ENCODE data around the gene STPG1. TPM values are rescaled to one million over a fixed set of nuclear protein-coding genes. Genes with fewer than 3 reads are reported as not detected.

Gene STPG1
- total and polyA plus RNA-seq, 4 donors, result 2.1 to 5.7 (median 3.7) TPM

DNA sequence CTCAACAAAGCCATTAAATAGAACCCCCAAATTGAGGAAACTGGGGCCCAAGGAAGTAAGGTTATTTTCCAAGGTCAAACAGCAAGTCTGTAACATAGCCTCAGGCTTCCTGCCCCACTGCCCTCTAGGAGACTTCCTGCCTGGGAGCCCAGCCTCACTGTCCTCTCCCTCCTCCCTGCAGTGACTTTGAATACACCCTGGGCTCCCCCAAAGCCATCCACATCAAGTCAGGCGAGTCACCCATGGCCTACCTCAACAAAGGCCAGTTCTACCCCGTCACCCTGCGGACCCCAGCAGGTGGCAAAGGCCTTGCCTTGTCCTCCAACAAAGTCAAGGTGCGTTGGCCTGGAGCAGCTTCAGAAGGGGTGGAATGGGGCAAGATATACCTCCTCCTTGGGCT is 76.1 kb downstream of the STPG1 start:
- H3K27ac ChIP-seq (ENCODE audit: low read depth in 1 of 2, low read length in 2 of 2), result no peak overlapping the region
- DNase-seq, result no peak
- H3K4me3 ChIP-seq (ENCODE audit: low read length in 2 of 2), result no peak overlapping the region
- WGBS, 2 donors, result 96 to 98% methylated on average over 4 of the region's 4 CpGs
- no peak for ATAC-seq (ENCODE audit: low FRiP score)
- intact Hi-C loops (cut with DNase I), result no loop called here
- no peaks in the 10 kb centered on the region for H3K27me3 ChIP-seq (ENCODE audit: control insufficient read depth in 1 of 2, insufficient read depth in 2 of 2, low read length in 1 of 2)
- H3K4me1 ChIP-seq (ENCODE audit: control insufficient read depth in 1 of 2, insufficient read depth in 2 of 2, low read length in 2 of 2), result no peaks in the 10 kb centered on the region
- no peaks in the 10 kb centered on the region for H3K9me3 ChIP-seq (ENCODE audit: control insufficient read depth, low read length)
- H3K36me3 ChIP-seq (ENCODE audit: control insufficient read depth in 1 of 2, insufficient read depth in 2 of 2, low read length in 1 of 2), result no peaks in the 10 kb centered on the region

DNA sequence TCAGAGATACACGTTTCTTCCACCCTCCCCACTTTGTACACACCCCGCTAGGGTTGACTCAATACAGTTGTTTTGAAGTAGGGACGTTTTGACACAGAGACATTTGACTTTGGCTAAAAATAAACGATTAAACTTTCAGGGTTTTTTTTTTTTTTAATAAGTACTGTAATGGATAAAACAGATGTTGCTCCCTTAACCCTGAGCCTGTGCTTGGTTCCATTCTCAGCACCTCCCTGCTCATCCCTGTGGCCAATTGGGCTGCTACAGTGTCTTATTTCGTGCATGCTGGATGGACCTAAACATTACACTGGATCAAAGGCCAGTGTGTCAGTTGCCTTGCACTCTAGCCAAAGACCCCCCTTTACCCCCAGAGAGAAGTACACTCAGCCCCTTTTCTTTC is 77.5 kb downstream of the STPG1 start:
- H3K27ac ChIP-seq (ENCODE audit: low read depth in 1 of 2, low read length in 2 of 2), result no peak overlapping the region
- intact Hi-C loops (cut with DNase I), result no loop called here
- no peak overlapping the region for H3K4me3 ChIP-seq (ENCODE audit: low read length in 2 of 2)
- no peaks in the 10 kb centered on the region for H3K27me3 ChIP-seq (ENCODE audit: control insufficient read depth in 1 of 2, insufficient read depth in 2 of 2, low read length in 1 of 2)
- no peaks in the 10 kb centered on the region for H3K9me3 ChIP-seq (ENCODE audit: control insufficient read depth, low read length)
- no peak for ATAC-seq (ENCODE audit: low FRiP score)
- no peak for DNase-seq
- no peaks in the 10 kb centered on the region for H3K36me3 ChIP-seq (ENCODE audit: control insufficient read depth in 1 of 2, insufficient read depth in 2 of 2, low read length in 1 of 2)
- 71 to 73% methylated on average over 5 of the region's 5 CpGs for WGBS, 2 donors
- no peaks in the 10 kb centered on the region for H3K4me1 ChIP-seq (ENCODE audit: control insufficient read depth in 1 of 2, insufficient read depth in 2 of 2, low read length in 2 of 2)

DNA sequence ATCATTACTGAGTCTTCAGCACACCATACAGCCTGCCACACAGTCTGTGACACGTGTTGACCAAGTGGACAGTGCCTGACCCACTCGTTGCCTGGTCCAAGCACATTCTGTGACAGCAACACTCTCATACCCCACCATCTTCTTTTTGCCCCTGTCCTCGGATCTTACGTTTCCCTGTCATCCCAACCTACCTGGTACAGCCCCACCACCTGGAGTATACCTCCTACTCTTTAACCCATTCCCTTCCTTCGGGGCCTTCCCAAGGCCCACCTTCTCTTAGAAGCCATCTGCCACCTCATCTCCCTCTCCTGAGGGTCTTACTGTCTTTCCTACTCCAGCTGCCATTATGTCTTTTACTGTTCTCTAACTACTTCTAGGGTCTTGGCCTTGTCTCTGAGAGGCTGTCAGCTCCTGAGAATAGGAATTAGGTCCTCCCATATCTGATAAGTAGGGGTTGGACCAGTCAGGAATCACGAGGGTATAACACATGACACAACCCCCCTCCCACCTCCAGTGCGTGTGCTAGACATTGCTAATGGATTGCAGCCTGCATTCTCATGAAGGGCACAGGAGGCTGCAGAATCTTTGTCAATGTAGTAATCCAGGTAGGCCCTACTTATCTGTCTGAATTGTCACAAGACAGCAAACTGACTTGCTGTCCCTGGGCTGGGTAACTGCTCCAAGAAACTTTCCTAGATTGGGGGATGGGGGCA is 81.5 kb downstream of the STPG1 start:
- Histone ChIP-seq H3K9me3 (ENCODE audit: control insufficient read depth, low read length) (no peaks in the 10 kb centered on the region), H3K27me3 (ENCODE audit: control insufficient read depth in 1 of 2, insufficient read depth in 2 of 2, low read length in 1 of 2) (no peaks in the 10 kb centered on the region), H3K27ac (ENCODE audit: low read depth in 1 of 2, low read length in 2 of 2) (no peak overlapping the region), H3K36me3 (ENCODE audit: control insufficient read depth in 1 of 2, insufficient read depth in 2 of 2, low read length in 1 of 2) (no peaks in the 10 kb centered on the region), H3K4me1 (ENCODE audit: control insufficient read depth in 1 of 2, insufficient read depth in 2 of 2, low read length in 2 of 2) (no peaks in the 10 kb centered on the region), H3K4me3 (ENCODE audit: low read length in 2 of 2) (no peak overlapping the region)
- WGBS, 2 donors, result 86 to 88% methylated on average over 7 of the region's 7 CpGs
- no peak for DNase-seq
- intact Hi-C loops (cut with DNase I), result no loop called here
- ATAC-seq (ENCODE audit: low FRiP score), result no peak

DNA sequence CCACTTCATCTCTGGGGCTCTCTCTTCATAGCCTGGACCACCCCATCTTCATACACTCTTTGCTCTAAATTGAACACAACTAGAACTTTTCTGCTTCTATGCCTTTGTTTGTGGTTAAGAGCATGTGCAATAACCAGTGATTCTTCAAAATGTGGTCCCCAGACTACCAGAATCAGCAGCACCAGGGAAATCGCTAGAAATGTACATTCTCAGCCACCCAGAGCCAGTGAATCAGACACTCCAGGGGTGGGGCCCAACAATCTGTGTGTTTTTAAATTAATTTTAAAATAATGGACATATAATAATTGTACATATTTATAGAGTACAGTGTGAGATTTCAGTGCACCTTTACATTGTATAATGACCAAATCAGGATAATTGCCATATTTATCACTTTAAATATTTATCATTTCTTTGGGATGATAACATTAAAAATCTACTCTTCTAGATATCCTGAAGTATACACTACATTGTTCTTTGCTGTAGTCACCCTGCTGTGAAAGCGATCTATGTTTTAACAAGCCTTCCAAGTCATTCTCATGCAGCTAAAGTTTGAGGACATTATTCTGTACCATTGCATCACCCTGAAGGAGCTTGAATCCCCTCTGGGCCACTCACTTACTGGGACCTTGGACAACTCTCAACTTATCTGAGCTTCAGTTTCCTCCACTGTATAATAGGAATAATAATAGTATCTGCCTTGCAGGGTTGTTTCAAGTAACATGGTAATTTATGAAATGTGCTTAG is 83.6 kb downstream of the STPG1 start:
- intact Hi-C loops (cut with DNase I), result no loop called here
- Histone ChIP-seq H3K27me3 (ENCODE audit: control insufficient read depth in 1 of 2, insufficient read depth in 2 of 2, low read length in 1 of 2) (no peaks in the 10 kb centered on the region), H3K27ac (ENCODE audit: low read depth in 1 of 2, low read length in 2 of 2) (no peak overlapping the region), H3K4me1 (ENCODE audit: control insufficient read depth in 1 of 2, insufficient read depth in 2 of 2, low read length in 2 of 2) (no peaks in the 10 kb centered on the region), H3K4me3 (ENCODE audit: low read length in 2 of 2) (no peak overlapping the region), H3K9me3 (ENCODE audit: control insufficient read depth, low read length) (no peaks in the 10 kb centered on the region), H3K36me3 (ENCODE audit: control insufficient read depth in 1 of 2, insufficient read depth in 2 of 2, low read length in 1 of 2) (no peaks in the 10 kb centered on the region)
- 81 to 83% methylated on average over 2 of the region's 2 CpGs for WGBS, 2 donors
- ATAC-seq (ENCODE audit: low FRiP score), result no peak
- DNase-seq, result no peak

DNA sequence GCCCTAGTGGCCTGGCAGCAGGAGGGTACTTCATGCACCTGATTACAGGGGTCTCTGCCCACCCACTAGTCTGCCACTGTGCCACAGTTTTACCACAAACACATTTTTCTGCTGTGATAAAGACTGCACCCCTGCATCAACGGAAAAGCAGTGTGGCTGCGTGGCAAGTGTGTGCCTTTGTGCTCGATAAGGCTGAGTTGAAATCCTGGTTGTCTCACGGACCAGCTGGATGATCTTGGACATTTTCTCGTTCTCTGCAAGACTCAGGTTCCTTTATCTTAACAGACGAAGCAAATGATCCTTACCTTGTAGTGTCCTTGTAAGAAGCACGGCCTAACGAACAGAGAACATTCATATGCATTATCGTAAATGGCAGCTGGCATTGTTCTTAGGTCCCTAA is 84.3 kb downstream of the STPG1 start:
- Histone ChIP-seq H3K9me3 (ENCODE audit: control insufficient read depth, low read length) (no peaks in the 10 kb centered on the region), H3K27ac (ENCODE audit: low read depth in 1 of 2, low read length in 2 of 2) (no peak overlapping the region), H3K4me3 (ENCODE audit: low read length in 2 of 2) (no peak overlapping the region), H3K36me3 (ENCODE audit: control insufficient read depth in 1 of 2, insufficient read depth in 2 of 2, low read length in 1 of 2) (no peaks in the 10 kb centered on the region), H3K4me1 (ENCODE audit: control insufficient read depth in 1 of 2, insufficient read depth in 2 of 2, low read length in 2 of 2) (no peaks in the 10 kb centered on the region), H3K27me3 (ENCODE audit: control insufficient read depth in 1 of 2, insufficient read depth in 2 of 2, low read length in 1 of 2) (no peaks in the 10 kb centered on the region)
- 86 to 92% methylated on average over 9 of the region's 9 CpGs for WGBS, 2 donors
- no peak for ATAC-seq (ENCODE audit: low FRiP score)
- DNase-seq, result no peak
- intact Hi-C loops (cut with DNase I), result no loop called here

DNA sequence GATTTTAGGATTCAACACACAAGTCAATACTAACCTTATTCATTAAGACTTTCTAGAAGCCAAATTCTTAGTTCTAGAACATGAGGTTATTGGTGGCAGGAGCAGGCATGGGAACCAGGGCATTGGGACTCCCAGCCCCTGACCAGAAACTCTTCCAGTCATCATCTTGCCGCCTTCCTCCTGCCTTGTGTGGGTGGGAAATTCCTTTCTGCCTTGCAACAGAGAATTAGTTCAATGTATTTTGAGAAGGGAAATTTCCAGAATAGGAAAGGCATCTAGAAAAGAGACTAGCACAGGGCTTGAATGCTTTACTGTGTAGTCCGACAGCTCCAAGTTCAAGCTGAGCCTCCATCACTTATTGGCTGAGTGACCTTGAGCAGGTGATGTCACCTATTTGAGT is 85.7 kb downstream of the STPG1 start:
- intact Hi-C loops (cut with DNase I), result no loop called here
- H3K4me1 ChIP-seq (ENCODE audit: control insufficient read depth in 1 of 2, insufficient read depth in 2 of 2, low read length in 2 of 2), result no peaks in the 10 kb centered on the region
- 64 to 65% methylated on average over 2 of the region's 2 CpGs for WGBS, 2 donors
- H3K4me3 ChIP-seq (ENCODE audit: low read length in 2 of 2), result no peak overlapping the region
- H3K9me3 ChIP-seq (ENCODE audit: control insufficient read depth, low read length), result no peaks in the 10 kb centered on the region
- no peak for ATAC-seq (ENCODE audit: low FRiP score)
- no peak for DNase-seq
- no peak overlapping the region for H3K27ac ChIP-seq (ENCODE audit: low read depth in 1 of 2, low read length in 2 of 2)
- H3K36me3 ChIP-seq (ENCODE audit: control insufficient read depth in 1 of 2, insufficient read depth in 2 of 2, low read length in 1 of 2), result no peaks in the 10 kb centered on the region
- H3K27me3 ChIP-seq (ENCODE audit: control insufficient read depth in 1 of 2, insufficient read depth in 2 of 2, low read length in 1 of 2), result no peaks in the 10 kb centered on the region

DNA sequence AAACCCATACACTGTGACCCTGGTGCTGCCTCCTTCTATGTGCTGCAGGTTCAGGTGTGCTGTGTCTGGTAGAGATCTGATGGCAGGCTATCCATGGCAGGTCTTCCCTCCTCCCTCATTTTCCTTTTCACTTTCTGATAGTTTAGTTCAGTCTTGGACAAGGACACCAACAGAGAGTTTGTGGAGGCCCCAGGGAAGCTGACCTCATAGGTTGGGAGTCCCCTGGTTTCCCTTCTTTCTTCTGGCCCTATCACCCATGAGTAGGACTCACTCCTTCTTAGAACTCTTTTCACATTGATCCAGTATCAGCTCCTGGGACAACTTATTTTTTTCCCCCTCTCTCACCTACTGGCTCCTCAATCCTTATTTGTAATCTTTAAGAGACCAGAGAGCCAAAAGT is 86.1 kb downstream of the STPG1 start:
- no peak overlapping the region for H3K27ac ChIP-seq (ENCODE audit: low read depth in 1 of 2, low read length in 2 of 2)
- H3K36me3 ChIP-seq (ENCODE audit: control insufficient read depth in 1 of 2, insufficient read depth in 2 of 2, low read length in 1 of 2), result no peaks in the 10 kb centered on the region
- H3K27me3 ChIP-seq (ENCODE audit: control insufficient read depth in 1 of 2, insufficient read depth in 2 of 2, low read length in 1 of 2), result no peaks in the 10 kb centered on the region
- ATAC-seq (ENCODE audit: low FRiP score), result no peak
- no peaks in the 10 kb centered on the region for H3K4me1 ChIP-seq (ENCODE audit: control insufficient read depth in 1 of 2, insufficient read depth in 2 of 2, low read length in 2 of 2)
- no peaks in the 10 kb centered on the region for H3K9me3 ChIP-seq (ENCODE audit: control insufficient read depth, low read length)
- no peak overlapping the region for H3K4me3 ChIP-seq (ENCODE audit: low read length in 2 of 2)
- DNase-seq, result no peak
- intact Hi-C loops (cut with DNase I), result no loop called here

DNA sequence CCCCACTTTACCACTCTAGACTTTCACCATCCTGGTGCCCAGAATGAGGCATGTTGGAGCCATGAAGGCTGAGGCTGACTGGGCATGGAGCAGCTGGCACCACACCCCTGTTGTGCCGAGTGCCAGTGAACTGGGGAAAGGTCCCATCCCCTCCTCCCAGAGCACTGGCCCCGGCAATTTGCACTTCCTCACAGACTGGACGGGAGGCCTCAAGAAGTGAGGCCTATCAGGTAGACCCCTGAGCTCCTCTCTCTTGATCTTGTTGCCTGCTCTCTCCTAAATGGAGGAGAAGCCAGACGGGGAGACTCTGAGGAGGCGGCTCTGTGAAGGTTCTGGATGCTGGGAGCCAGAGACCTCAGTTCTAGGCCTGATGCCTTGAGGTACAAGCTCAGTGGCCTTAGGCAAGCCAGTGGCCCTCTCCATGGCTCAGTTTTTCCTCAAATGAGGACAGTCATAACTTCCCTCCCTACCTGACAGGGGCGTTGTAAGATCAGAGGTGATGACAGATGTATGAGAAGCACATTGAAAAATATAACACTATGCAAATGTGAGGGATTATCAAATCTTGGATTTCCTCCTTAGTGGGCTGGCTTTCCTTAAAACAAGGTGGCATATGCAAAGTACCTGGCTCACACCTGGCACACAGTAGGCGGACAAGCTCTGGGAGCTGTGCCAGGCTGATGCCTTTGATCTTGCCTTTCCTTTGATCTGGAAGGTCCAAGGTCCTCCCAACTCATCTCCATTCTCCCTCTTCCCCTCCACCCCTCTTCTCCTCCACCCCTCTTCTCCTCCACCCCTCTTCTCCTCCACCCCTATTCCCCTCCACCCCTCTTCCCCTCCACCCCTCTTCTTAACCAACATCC is 87.8 kb downstream of the STPG1 start:
- Histone ChIP-seq H3K36me3 (ENCODE audit: control insufficient read depth in 1 of 2, insufficient read depth in 2 of 2, low read length in 1 of 2) (no peaks in the 10 kb centered on the region), H3K4me3 (ENCODE audit: low read length in 2 of 2) (no peak overlapping the region), H3K9me3 (ENCODE audit: control insufficient read depth, low read length) (no peaks in the 10 kb centered on the region), H3K27me3 (ENCODE audit: control insufficient read depth in 1 of 2, insufficient read depth in 2 of 2, low read length in 1 of 2) (no peaks in the 10 kb centered on the region), H3K4me1 (ENCODE audit: control insufficient read depth in 1 of 2, insufficient read depth in 2 of 2, low read length in 2 of 2) (no peaks in the 10 kb centered on the region), H3K27ac (ENCODE audit: low read depth in 1 of 2, low read length in 2 of 2) (no peak overlapping the region)
- ATAC-seq (ENCODE audit: low FRiP score) (no peak), DNase-seq (no peak)
- 82 to 89% methylated on average over 7 of the region's 7 CpGs for WGBS, 2 donors
- intact Hi-C loops (cut with DNase I), result no loop called here

Data from aorta (tissue), 5 donors.